ENCODE data around the gene UVRAG.

DNA sequence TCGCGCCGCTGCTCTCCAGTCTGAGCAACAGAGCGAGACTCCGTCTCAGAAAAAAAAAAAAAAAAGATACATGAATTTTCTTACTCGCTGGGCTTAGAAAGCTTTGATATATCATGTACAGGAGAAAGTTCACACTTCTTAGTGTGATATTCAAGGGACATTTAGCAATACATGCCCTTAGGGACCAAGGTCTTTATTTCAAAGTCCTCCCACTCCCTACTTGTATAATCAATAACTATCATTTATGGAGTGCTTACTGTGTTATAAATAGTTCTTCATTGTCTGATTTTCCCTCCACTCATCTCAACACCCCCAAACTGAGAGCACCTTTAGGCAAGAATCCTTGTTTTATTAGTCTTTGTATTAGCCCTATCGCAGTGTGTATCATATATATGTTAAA lies 103.3 kb downstream of the UVRAG start:
- no peak for TF ChIP-seq POLR2A (IDR thresholded peaks at IDR 0.05)
- TF ChIP-seq, protein P1, sequence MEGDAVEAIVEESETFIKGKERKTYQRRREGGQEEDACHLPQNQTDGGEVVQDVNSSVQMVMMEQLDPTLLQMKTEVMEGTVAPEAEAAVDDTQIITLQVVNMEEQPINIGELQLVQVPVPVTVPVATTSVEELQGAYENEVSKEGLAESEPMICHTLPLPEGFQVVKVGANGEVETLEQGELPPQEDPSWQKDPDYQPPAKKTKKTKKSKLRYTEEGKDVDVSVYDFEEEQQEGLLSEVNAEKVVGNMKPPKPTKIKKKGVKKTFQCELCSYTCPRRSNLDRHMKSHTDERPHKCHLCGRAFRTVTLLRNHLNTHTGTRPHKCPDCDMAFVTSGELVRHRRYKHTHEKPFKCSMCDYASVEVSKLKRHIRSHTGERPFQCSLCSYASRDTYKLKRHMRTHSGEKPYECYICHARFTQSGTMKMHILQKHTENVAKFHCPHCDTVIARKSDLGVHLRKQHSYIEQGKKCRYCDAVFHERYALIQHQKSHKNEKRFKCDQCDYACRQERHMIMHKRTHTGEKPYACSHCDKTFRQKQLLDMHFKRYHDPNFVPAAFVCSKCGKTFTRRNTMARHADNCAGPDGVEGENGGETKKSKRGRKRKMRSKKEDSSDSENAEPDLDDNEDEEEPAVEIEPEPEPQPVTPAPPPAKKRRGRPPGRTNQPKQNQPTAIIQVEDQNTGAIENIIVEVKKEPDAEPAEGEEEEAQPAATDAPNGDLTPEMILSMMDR (IDR thresholded peaks at IDR 0.05), result no peak

Measured in upper lobe of left lung (tissue), 4 donors.